ENCODE measurements around the gene PLA2G4B.

DNA sequence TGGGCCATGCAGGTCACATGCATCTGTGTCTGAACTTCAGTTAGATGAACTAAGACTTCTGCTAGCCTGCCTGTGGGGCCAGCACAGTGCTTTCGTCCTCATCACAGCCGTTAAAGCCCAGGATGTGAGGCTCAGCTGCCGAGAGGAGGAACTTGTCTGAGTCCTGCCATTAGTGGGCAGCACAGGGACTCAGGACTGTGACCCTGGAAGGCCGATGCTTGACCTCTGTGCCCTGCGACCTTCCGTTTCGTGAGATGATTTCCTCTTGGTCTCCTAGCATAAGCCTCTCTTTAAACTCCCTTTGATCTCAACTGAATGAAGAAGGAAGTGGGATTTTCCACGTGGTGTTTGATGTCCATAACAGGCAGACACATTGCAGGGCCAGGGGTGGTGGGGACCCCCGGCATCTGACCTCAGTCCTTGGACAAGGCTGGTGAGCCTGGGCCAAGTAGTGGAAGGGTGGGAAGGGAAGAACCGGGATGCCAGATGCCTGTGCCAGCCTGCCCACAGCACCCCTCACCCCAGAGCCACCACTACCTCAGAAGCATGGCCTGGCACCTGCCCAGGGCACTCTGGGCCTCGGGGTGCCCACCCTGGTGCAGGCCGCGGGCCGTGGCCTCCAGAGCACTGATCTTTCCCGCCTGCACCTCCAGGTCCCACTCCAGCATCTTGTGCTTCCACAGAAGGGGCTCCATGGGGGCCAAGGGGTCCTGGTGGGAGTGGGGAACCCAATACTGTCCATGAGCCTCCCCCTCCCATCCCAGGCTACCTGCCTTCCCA is 21.6 kb downstream of the PLA2G4B start:
- TF ChIP-seq, protein P1, sequence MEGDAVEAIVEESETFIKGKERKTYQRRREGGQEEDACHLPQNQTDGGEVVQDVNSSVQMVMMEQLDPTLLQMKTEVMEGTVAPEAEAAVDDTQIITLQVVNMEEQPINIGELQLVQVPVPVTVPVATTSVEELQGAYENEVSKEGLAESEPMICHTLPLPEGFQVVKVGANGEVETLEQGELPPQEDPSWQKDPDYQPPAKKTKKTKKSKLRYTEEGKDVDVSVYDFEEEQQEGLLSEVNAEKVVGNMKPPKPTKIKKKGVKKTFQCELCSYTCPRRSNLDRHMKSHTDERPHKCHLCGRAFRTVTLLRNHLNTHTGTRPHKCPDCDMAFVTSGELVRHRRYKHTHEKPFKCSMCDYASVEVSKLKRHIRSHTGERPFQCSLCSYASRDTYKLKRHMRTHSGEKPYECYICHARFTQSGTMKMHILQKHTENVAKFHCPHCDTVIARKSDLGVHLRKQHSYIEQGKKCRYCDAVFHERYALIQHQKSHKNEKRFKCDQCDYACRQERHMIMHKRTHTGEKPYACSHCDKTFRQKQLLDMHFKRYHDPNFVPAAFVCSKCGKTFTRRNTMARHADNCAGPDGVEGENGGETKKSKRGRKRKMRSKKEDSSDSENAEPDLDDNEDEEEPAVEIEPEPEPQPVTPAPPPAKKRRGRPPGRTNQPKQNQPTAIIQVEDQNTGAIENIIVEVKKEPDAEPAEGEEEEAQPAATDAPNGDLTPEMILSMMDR (IDR thresholded peaks at IDR 0.05): peak; percentile 19 to 43 (median 28)
- no peak for TF ChIP-seq POLR2A (IDR thresholded peaks at IDR 0.05)
